BLaER1 (cell line): ENCODE results near the gene RAD50.
"Not testable (repeated sequence)": the region's sequence is repeated elsewhere in the genome, so short reads cannot be mapped to it uniquely, and the experiment has no call there.

Experiments
- H3K27ac ChIP-seq: shearing (Covaris generic); formaldehyde crosslinking; 2 replicates; pipeline ENCODE4 v1.8.1; 2022
- H3K27me3 ChIP-seq: shearing (Covaris generic); formaldehyde crosslinking; 2 replicates; pipeline ENCODE4 v1.8.1; 2022
- H3K36me3 ChIP-seq: shearing (Covaris generic); formaldehyde crosslinking; 2 replicates; pipeline ENCODE4 v1.8.1; 2022
- H3K4me1 ChIP-seq: shearing (Covaris generic); formaldehyde crosslinking; 2 replicates; pipeline ENCODE4 v1.8.1; 2022
- H3K4me2 ChIP-seq: shearing (Covaris generic); formaldehyde crosslinking; 2 replicates; pipeline ENCODE4 v1.8.1; 2022
- H3K4me3 ChIP-seq: shearing (Covaris generic); formaldehyde crosslinking; 2 replicates; pipeline ENCODE4 v1.8.1; 2022
- H3K9ac ChIP-seq: shearing (Covaris generic); formaldehyde crosslinking; 2 replicates; pipeline ENCODE4 v1.8.1; 2022
- H3K9me3 ChIP-seq: shearing (Covaris generic); formaldehyde crosslinking; 2 replicates; pipeline ENCODE4 v1.8.1; 2022
- H4K20me1 ChIP-seq: shearing (Covaris generic); formaldehyde crosslinking; 2 replicates; pipeline ENCODE4 v1.8.1; 2022
- Cebpa-rat ChIP-seq: shearing (Covaris generic); IDR thresholded peaks from 2 replicates; pipeline ENCODE4 v1.8.1; 2022

RAD50 gene

GRCh38 chr5:132556763-132557477 lies at the start of gene RAD50:
Gene RAD50 (plus strand): TSS chr5:132556977. CDS start chr5:132557325, 348 bp downstream.
- Histone ChIP-seq H3K27me3 (no peaks in the 10 kb centered on the region), H4K20me1 (no peaks in the 10 kb centered on the region)

GRCh38 chr5:132510076-132510475 lies 46.7 kb upstream of the RAD50 start:
- H3K27me3 ChIP-seq: no peaks in the 10 kb centered on the region
- H3K9me3 ChIP-seq: peaks cover 17% of the 10 kb centered on the region
- no peak overlapping the region for H3K9ac ChIP-seq
- H3K4me2 ChIP-seq: no peak overlapping the region
- peaks cover 6% of the 10 kb centered on the region; the same call in 1 of the 2 replicates for H3K4me1 ChIP-seq
- H3K36me3 ChIP-seq: no peaks in the 10 kb centered on the region
- H3K4me3 ChIP-seq: no peak overlapping the region
- no peak overlapping the region for H3K27ac ChIP-seq
- no peaks in the 10 kb centered on the region for H4K20me1 ChIP-seq
- no peak for TF ChIP-seq Cebpa-rat

More at GRCh38 chr5:132556763-132557477, at the start of gene RAD50:
- peak within 1 kb of the TSS; percentile 88 for H3K9ac ChIP-seq
- peaks cover 20% of the 10 kb centered on the region for H3K4me1 ChIP-seq
- peak within 1 kb of the TSS; percentile 84 for H3K4me2 ChIP-seq
- peaks cover 23% of the 10 kb centered on the region for H3K36me3 ChIP-seq
- no peak for TF ChIP-seq Cebpa-rat
- H3K4me3 ChIP-seq: peak within 1 kb of the TSS; percentile 75
- H3K9me3 ChIP-seq: no peaks in the 10 kb centered on the region
- H3K27ac ChIP-seq: peak within 1 kb of the TSS; percentile 91

- H3K27ac ChIP-seq, H3K27me3 ChIP-seq, H3K9ac ChIP-seq, H3K36me3 ChIP-seq, H4K20me1 ChIP-seq, H3K4me2 ChIP-seq, H3K4me1 ChIP-seq, H3K4me3 ChIP-seq: not testable (repeated sequence)
- peaks cover 17% of the 10 kb centered on the region for H3K9me3 ChIP-seq
Observed at GRCh38 chr5:132513618-132514336, 43.0 kb upstream of the RAD50 start.

GRCh38 chr5:132522067-132522466 lies 34.7 kb upstream of the RAD50 start:
- Histone ChIP-seq H3K4me1 (peaks cover 34% of the 10 kb centered on the region), H3K9me3 (peaks cover 51% of the 10 kb centered on the region)
- not testable (repeated sequence) for H3K4me2 ChIP-seq, H3K4me3 ChIP-seq, H3K27me3 ChIP-seq, H3K36me3 ChIP-seq, H4K20me1 ChIP-seq, H3K27ac ChIP-seq, H3K9ac ChIP-seq

GRCh38 chr5:132524877-132525276 lies 31.9 kb upstream of the RAD50 start:
- Histone ChIP-seq H3K4me2 (peak overlapping the region; percentile 74; the same call in 1 of the 2 replicates), H3K4me1 (peaks cover 62% of the 10 kb centered on the region), H3K9me3 (peaks cover 51% of the 10 kb centered on the region), H3K27ac (peak overlapping the region; percentile 39; the same call in 1 of the 2 replicates)
- not testable (repeated sequence) for H3K36me3 ChIP-seq, H3K9ac ChIP-seq, H3K4me3 ChIP-seq, H4K20me1 ChIP-seq, H3K27me3 ChIP-seq

GRCh38 chr5:132525299-132525724 lies 31.5 kb upstream of the RAD50 start:
- H3K4me1 ChIP-seq: peaks cover 66% of the 10 kb centered on the region
- H3K4me2 ChIP-seq: peak overlapping the region; percentile 74
- H3K9ac ChIP-seq: no peak overlapping the region

GRCh38 chr5:132526290-132526973 lies 30.3 kb upstream of the RAD50 start:
- no peak for TF ChIP-seq Cebpa-rat
- no peaks in the 10 kb centered on the region for H3K36me3 ChIP-seq
- H3K9me3 ChIP-seq: peaks cover 37% of the 10 kb centered on the region
- H3K9ac ChIP-seq: no peak overlapping the region
- H3K27ac ChIP-seq: peak overlapping the region; percentile 28; the same call in 1 of the 2 replicates
- H3K4me1 ChIP-seq: peaks cover 61% of the 10 kb centered on the region
- no peak overlapping the region for H3K4me3 ChIP-seq
- no peaks in the 10 kb centered on the region; the same call in 1 of the 2 replicates for H3K27me3 ChIP-seq
- H3K4me2 ChIP-seq: peak overlapping the region; percentile 74
- no peaks in the 10 kb centered on the region for H4K20me1 ChIP-seq

More at GRCh38 chr5:132525299-132525724, 31.5 kb upstream of the RAD50 start:
- peaks cover 47% of the 10 kb centered on the region for H3K9me3 ChIP-seq
- peak overlapping the region; percentile 39; the same call in 1 of the 2 replicates for H3K27ac ChIP-seq
- no peaks in the 10 kb centered on the region for H3K36me3 ChIP-seq
- no peaks in the 10 kb centered on the region for H4K20me1 ChIP-seq
- H3K4me3 ChIP-seq: no peak overlapping the region
- H3K27me3 ChIP-seq: no peaks in the 10 kb centered on the region
- no peak for TF ChIP-seq Cebpa-rat

GRCh38 chr5:132526974-132527564 lies 29.7 kb upstream of the RAD50 start:
- no peak for TF ChIP-seq Cebpa-rat
- Histone ChIP-seq H3K4me3 (no peak overlapping the region), H3K27me3 (no peaks in the 10 kb centered on the region; the same call in 1 of the 2 replicates), H3K36me3 (no peaks in the 10 kb centered on the region), H4K20me1 (no peaks in the 10 kb centered on the region), H3K4me1 (peaks cover 61% of the 10 kb centered on the region), H3K9me3 (peaks cover 31% of the 10 kb centered on the region), H3K9ac (no peak overlapping the region), H3K4me2 (peak overlapping the region; percentile 74), H3K27ac (no peak overlapping the region)

GRCh38 chr5:132528021-132528420 lies 28.8 kb upstream of the RAD50 start:
- Histone ChIP-seq H3K4me2 (peak overlapping the region; percentile 74; the same call in 1 of the 2 replicates), H3K9me3 (peaks cover 21% of the 10 kb centered on the region), H3K4me1 (peaks cover 61% of the 10 kb centered on the region), H3K36me3 (no peaks in the 10 kb centered on the region), H3K27me3 (no peaks in the 10 kb centered on the region; the same call in 1 of the 2 replicates), H3K9ac (no peak overlapping the region), H3K27ac (no peak overlapping the region), H4K20me1 (no peaks in the 10 kb centered on the region), H3K4me3 (no peak overlapping the region)
- TF ChIP-seq Cebpa-rat: no peak
